GM12878 (cell line): ENCODE measurements around the gene LEFTY1. TPM values are rescaled to one million over a fixed set of nuclear protein-coding genes. Genes with fewer than 3 reads are reported as not detected.

ENCODE experiments used
- ATAC-seq: fragments of 200-7000 bp; cut with Tn5 transposase; 3 replicates; pipeline ENCODE4 v1.9.1; 2020; ENCODE audit warnings: mild to moderate bottlenecking, moderate library complexity
- BruUV-seq: library from RNA; stranded (reverse); fragments of 400-500 nt; replicated peaks from 2 replicates; lab custom pipeline; 2021; lab: Mats Ljungman, UMichigan
- CTCF ChIA-PET: fragments of 300-600 bp; sonication (Branson Sonifier 250); formaldehyde crosslinking; extraction: SDS; loops from one replicate; lab custom pipeline; 2021; ENCODE audit warnings: inconsistent platforms; lab: Yijun Ruan, JAX
- POLR2A ChIA-PET: fragments of 350-600 bp; formaldehyde crosslinking; extraction: SDS; loops from one replicate; lab custom pipeline; 2021; ENCODE audit warnings: inconsistent platforms; lab: Charles Lee
- RAD21 ChIA-PET: fragments of 300-600 bp; sonication (Branson Sonifier 250); formaldehyde crosslinking; loops from one replicate; lab custom pipeline; 2023; ENCODE audit warnings: antibody characterized with exemption; ENCODE audit not compliant: unreplicated experiment; lab: Charles Lee
- SMC1A ChIA-PET: fragments of 300-600 bp; sonication (Branson Sonifier 250); formaldehyde crosslinking; loops from one replicate; lab custom pipeline; 2023; ENCODE audit not compliant: unreplicated experiment, uncharacterized antibody; lab: Charles Lee
- DNase-seq: peaks from one replicate; pipeline ENCODE4 v3.0.0-alpha.2; 2011; ENCODE audit warnings: low read depth, low spot score
- FAIRE-seq: peaks from 3 replicates; lab custom pipeline; 2011; peaks lifted over from hg19 to GRCh38; lab: Jason Lieb, UNC
- H2AFZ ChIP-seq: 2 replicates; pipeline ENCODE4 v1.6.0; 2011; ENCODE audit warnings: low read depth, low read length, control low read depth; ENCODE audit not compliant: control insufficient read depth
- H3K27ac ChIP-seq: 2 replicates; pipeline ENCODE4 v1.5.1; 2011; ENCODE audit warnings: control low read depth; ENCODE audit not compliant: control insufficient read depth, insufficient read depth
- H3K27me3 ChIP-seq, 2 experiments: replicated peaks in 1 of 2; 2 replicates each; pipeline versions ENCODE4 v1.6.0 to v1.6.1; 2011; ENCODE audit warnings: low read length in 1 of 2; ENCODE audit not compliant: control insufficient read depth in 2 of 2, insufficient read depth in 2 of 2
- H3K36me3 ChIP-seq, 2 experiments: 2 replicates each; pipeline ENCODE4 v1.5.1; 2011; ENCODE audit warnings: low read length in 1 of 2; ENCODE audit not compliant: control insufficient read depth in 2 of 2, insufficient read depth in 2 of 2
- H3K4me1 ChIP-seq: 2 replicates; pipeline ENCODE4 v1.6.1; 2011; ENCODE audit warnings: mild to moderate bottlenecking, low read length, moderate library complexity, mixed read lengths; ENCODE audit not compliant: control insufficient read depth, insufficient read depth
- H3K4me2 ChIP-seq: 2 replicates; pipeline ENCODE4 v1.6.0; 2011; ENCODE audit warnings: control low read depth; ENCODE audit not compliant: control insufficient read depth, insufficient read depth
- H3K4me3 ChIP-seq: fragments of 200-600 bp; sonication (generic); 2 replicates; pipeline ENCODE4 v1.5.1; 2016
- H3K79me2 ChIP-seq: 2 replicates; pipeline ENCODE4 v1.6.0; 2011; ENCODE audit warnings: low read length; ENCODE audit not compliant: control insufficient read depth, insufficient read depth
- H3K9ac ChIP-seq: 2 replicates; pipeline ENCODE4 v1.8.0; 2011; ENCODE audit warnings: low read length, control low read depth, mixed read lengths; ENCODE audit not compliant: control insufficient read depth, insufficient read depth
- H3K9me3 ChIP-seq: replicated peaks from 3 replicates; pipeline ENCODE4 v1.5.1; 2011; ENCODE audit warnings: mild to moderate bottlenecking, low read length; ENCODE audit not compliant: control insufficient read depth, insufficient read depth
- H4K20me1 ChIP-seq: 2 replicates; pipeline ENCODE4 v1.6.0; 2011; ENCODE audit not compliant: control insufficient read depth, insufficient read depth
- BCL3 ChIP-seq: IDR thresholded peaks from 2 replicates; pipeline ENCODE4 v1.6.1; 2011; ENCODE audit warnings: borderline replicate concordance, low read depth, mild to moderate bottlenecking, moderate library complexity, low read length; ENCODE audit not compliant: insufficient read depth, poor library complexity, severe bottlenecking
- CHD1 ChIP-seq: IDR thresholded peaks from 2 replicates; pipeline ENCODE4 v1.6.1; 2012; ENCODE audit warnings: low read depth, low read length, improper control_type of control experiment
- FOXM1 ChIP-seq: IDR thresholded peaks from 2 replicates; pipeline ENCODE4 v1.6.1; 2012; ENCODE audit warnings: low read depth, mild to moderate bottlenecking, inconsistent platforms, low read length, moderate library complexity
- NBN ChIP-seq: fragments of 450-650 bp; IDR thresholded peaks from 2 replicates; pipeline ENCODE4 v1.6.1; 2016
- RCOR1 ChIP-seq: conservative IDR thresholded peaks from 2 replicates; pipeline ENCODE4 v1.6.1; 2012; ENCODE audit warnings: low read depth, low read length, improper control_type of control experiment
- RELA ChIP-seq: fragments of 450-650 bp; IDR thresholded peaks from 2 replicates; pipeline ENCODE4 v1.8.0; 2014; ENCODE audit warnings: borderline replicate concordance; ENCODE audit not compliant: partially characterized antibody
- SMAD5 ChIP-seq: IDR thresholded peaks from 2 replicates; pipeline ENCODE4 v1.6.1; 2016; ENCODE audit warnings: antibody characterized with exemption, low read depth
- SPI1 ChIP-seq: IDR thresholded peaks from 2 replicates; pipeline ENCODE4 v1.6.1; 2011; ENCODE audit warnings: low read depth, mild to moderate bottlenecking, low read length, moderate library complexity, borderline replicate concordance; ENCODE audit not compliant: insufficient read depth
- TAF1 ChIP-seq: IDR thresholded peaks from 2 replicates; pipeline ENCODE4 v1.6.1; 2011; ENCODE audit warnings: mild to moderate bottlenecking, low read depth, low read length, borderline replicate concordance
- USF1 ChIP-seq: IDR thresholded peaks from 2 replicates; pipeline ENCODE4 v1.6.1; 2011; ENCODE audit warnings: borderline replicate concordance, low read depth, mild to moderate bottlenecking, moderate library complexity, mixed read lengths, low read length; ENCODE audit not compliant: insufficient read depth; ENCODE audit errors: extremely low read length
- YY1 ChIP-seq: IDR thresholded peaks from 2 replicates; pipeline ENCODE4 v1.6.1; 2011; ENCODE audit warnings: low read depth, mild to moderate bottlenecking, low read length
- ZNF274 ChIP-seq: IDR thresholded peaks from one replicate; pipeline ENCODE4 v1.8.0; 2011; ENCODE audit not compliant: insufficient read length, insufficient read depth
- WGBS: methylation state at CpG from one replicate; pipeline ENCODE4 v1.1.6; 2016; ENCODE audit warnings: low lambda C conversion rate; ENCODE audit not compliant: insufficient replicate concordance, insufficient coverage; ENCODE audit errors: missing lambda C conversion rate; 5-methylcytosine and 5-hydroxymethylcytosine counted together
- in situ Hi-C: fragments of 300-500 bp; cut with MboI; formaldehyde crosslinking; loops from 9 replicates; pipeline ENCODE4 v1.14.3; 2018; ENCODE audit warnings: mixed read lengths
- intact Hi-C: fragments of 100-400 bp; cut with micrococcal nuclease; formaldehyde crosslinking; loops from one replicate; pipeline ENCODE4 v1.14.2; 2022; ENCODE audit not compliant: unreplicated experiment
- polyA plus RNA-seq, 11 experiments: library from polyadenylated mRNA; depleted of rRNA in 4 of 11; unstranded in 6 of 11; stranded (reverse) in 5 of 11; fragments of >200 nt; fragmentation: Nextera tagmentation in 4 of 11; fragmentation: Illumina TruSeq in 1 of 11; extraction: Ambion mirVana in 4 of 11; extraction: Trizol in 1 of 11; gene quantifications; 1 replicate in 1 of 11; 2 replicates in 10 of 11; pipeline versions ENCODE4 v1.2.1 to v1.2.3, GENCODE V29; 2011 to 2016; ENCODE audit warnings: inconsistent platforms in 2 of 11, missing spikeins in 2 of 11, low read depth in 1 of 11
- total RNA-seq, 4 experiments: library from RNA; depleted of rRNA in 3 of 4; stranded (reverse); fragments of >200 nt in 3 of 4; fragmentation: Illumina TruSeq in 1 of 4; extraction: Trizol in 1 of 4; gene quantifications; 2 replicates each; pipeline versions ENCODE4 v1.2.1 to v1.2.3, GENCODE V29; 2013 to 2021

The LEFTY1 gene
- total and polyA plus RNA-seq, 10 of the 15 experiments (the other 5 are each of a cell fraction or from before 2014, with no cell fraction given) = 0.06 TPM; not detected in 8

GRCh38 chr1:225887030-225887314, 2.0 kb downstream of the LEFTY1 start:
- ChIA-PET RAD21 (no interaction called here), SMC1A (no interaction called here)
- 68% methylated on average over 7 of the region's 7 CpGs for WGBS
- intact Hi-C loops = no loop called here
- H3K9ac ChIP-seq = no peak overlapping the region
- no peaks in the 10 kb centered on the region for H3K9me3 ChIP-seq
- no peak overlapping the region for H3K4me2 ChIP-seq
- FAIRE-seq = no peak
- no peaks in the 10 kb centered on the region for H3K27me3 ChIP-seq
- H4K20me1 ChIP-seq = no peaks in the 10 kb centered on the region
- TF ChIP-seq TAF1 = no peak
- no peak for TF ChIP-seq FOXM1
- TF ChIP-seq YY1 = no peak
- TF ChIP-seq RCOR1 = no peak
- no peak for TF ChIP-seq NBN
- TF ChIP-seq ZNF274 = no peak
- no peak for TF ChIP-seq RELA
- no peak for TF ChIP-seq SPI1
- TF ChIP-seq SMAD5 = no peak
- no peak for TF ChIP-seq USF1
- TF ChIP-seq CHD1 = no peak
- no peak for TF ChIP-seq BCL3
- TF ChIP-seq, all 136 proteins: peak for 0
- no peak overlapping the region for H3K27ac ChIP-seq
- in situ Hi-C loops = no loop called here
- H3K36me3 ChIP-seq = no peaks in the 10 kb centered on the region
- peaks cover 10% of the 10 kb centered on the region for H3K79me2 ChIP-seq
- ChIA-PET POLR2A (no interaction called here), CTCF (no interaction called here)
- H2AFZ ChIP-seq = no peak overlapping the region
- 0 out of 2 replicates have a peak, but pooled peaks cover 6% of the 10 kb centered on the region for H3K4me1 ChIP-seq
- DNase-seq = no peak
- BruUV-seq = no TSS peak
- no peak for ATAC-seq
- H3K4me3 ChIP-seq = no peak overlapping the region
